D341Med (cell line): ENCODE results near the gene CPSF2.
"Not testable (repeated sequence)": the region's sequence is repeated elsewhere in the genome, so short reads cannot be mapped to it uniquely, and the experiment has no call there.

ENCODE experiments used
- DNase-seq: peaks from one replicate; pipeline ENCODE4 v3.0.0; 2012; ENCODE audit warnings: low spot score

CPSF2 gene

DNA sequence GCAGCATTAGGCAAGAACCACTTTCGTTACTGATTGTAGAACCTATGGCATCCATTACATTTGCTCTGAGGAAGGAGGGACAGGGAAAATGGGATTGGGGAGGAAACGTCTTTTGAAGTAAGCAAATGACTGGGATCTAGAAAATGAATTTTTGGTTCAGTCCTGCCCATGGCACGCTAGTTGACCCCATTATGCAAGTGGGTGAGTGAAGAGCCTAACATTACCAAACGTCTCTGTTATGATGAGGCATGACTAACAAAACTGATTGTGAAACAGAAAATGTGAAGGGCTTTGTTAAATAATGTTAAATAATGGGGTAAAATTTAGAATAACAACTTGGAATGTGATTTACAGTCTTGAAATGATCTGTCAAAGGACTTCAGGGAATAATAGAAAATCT lies 38.9 kb downstream of the CPSF2 start:
- no peak for DNase-seq

DNA sequence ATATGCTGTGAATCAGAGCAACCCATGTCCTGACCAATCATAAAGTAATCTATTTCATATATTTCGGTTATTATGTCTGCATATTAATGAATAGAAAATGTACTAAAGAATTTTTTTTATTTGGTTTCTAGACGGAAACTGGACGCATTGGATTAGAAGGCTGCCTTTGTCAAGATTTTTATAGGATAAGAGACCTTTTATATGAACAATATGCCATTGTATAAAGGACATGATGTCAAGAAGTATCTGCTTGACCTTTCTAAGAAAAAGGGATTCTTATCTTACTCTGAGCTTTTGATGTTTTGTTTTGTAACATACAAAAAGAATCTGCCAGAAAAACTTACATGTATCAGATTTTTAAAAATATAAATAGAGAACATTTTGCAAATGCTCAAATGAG lies 39.8 kb downstream of the CPSF2 start:
- DNase-seq, result no peak

DNA sequence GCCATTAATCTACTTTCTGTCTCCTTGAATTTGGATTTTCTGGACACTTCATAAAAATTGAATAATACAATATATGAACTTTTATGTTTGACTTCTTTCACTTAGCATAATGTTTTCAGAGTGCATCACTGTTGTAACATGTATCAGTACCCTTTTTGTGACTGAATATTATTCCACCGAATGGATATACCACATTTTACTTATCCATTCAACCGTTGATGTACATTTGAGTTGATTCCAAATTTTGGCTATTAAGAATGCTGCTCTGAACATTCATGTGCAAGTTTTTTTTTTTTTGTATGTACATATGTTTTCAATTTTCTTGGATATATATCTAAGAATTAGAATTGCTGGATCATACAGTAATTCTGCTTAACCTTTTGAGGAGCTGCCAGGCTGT lies 43.2 kb downstream of the CPSF2 start:
- no peak for DNase-seq

DNA sequence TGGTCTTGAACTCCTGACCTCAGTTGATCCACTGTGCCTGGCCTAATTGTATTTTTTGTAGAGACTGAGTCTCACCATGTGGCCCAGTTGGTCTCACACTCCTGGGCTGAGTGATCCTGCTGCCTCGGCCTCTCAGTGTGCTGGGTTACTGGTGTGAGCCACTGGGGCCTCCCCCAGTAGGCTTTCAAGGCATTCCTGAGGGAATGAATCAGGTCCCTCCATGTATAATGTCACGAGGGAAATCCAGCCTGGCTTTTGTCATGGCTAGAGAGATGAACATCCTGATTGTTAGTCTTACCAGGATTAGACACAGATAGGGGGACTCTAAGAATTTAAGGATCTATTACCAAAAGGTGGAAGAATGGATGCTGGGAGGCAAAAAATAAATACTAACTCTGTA lies 51.9 kb downstream of the CPSF2 start:
- DNase-seq, result no peak

DNA sequence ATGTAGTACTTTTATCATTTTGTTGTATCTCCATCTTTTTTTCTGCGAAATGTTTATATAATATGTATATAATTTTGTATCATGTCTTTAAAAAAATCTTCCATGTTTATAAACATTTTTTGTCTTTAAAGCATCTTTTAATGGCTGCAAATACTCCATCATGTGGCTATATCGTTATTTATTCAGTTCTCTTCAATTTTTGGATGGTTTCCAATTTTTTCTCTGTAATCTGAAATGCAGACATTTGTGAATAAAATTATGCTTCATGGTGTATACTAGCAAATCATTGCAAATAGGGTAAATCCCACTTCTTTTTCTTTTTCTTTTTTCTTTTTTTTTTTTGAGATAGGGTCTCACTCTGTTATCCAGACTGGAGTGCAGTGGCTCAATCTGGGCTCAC lies 54.0 kb downstream of the CPSF2 start:
- DNase-seq, result no peak

DNA sequence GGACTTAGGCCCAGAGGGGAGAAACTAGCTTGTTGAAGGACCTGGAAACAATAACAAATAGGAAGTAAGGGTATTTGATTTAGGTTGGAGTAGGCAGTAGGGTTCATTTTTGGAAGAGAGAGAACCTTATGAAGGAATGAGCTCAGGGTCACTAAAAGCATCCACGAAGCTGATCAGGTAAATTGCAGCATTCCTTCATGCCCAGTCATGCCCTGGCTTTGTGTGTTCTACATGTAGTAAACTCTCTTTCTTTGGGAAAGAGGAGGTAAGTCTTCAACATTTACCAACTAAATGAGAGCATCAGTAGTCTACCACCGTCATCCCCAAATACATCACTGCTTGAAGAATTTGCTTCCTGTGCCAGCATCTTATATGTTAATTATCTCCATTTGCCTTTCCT lies 54.7 kb downstream of the CPSF2 start:
- no peak for DNase-seq

DNA sequence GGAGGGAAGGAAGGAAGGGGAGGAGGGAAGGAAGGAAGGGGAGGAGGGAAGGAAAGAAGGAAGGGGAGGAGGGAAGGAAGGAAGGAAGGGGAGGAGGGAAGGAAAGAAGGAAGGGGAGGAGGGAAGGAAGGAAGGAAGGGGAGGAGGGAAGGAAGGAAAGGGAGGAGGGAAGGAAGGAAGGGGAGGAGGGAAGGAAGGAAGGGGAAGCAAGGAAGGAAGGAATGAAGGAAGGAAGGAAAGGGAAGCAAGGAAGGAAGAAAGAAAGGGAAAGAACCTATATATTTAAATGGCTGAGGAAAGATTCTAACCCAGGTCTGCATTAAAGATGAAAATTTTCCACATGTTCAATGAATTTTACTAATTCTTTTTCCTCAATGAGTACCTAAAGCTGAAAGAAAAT lies 57.4 kb downstream of the CPSF2 start:
- DNase-seq, result not testable (repeated sequence)

DNA sequence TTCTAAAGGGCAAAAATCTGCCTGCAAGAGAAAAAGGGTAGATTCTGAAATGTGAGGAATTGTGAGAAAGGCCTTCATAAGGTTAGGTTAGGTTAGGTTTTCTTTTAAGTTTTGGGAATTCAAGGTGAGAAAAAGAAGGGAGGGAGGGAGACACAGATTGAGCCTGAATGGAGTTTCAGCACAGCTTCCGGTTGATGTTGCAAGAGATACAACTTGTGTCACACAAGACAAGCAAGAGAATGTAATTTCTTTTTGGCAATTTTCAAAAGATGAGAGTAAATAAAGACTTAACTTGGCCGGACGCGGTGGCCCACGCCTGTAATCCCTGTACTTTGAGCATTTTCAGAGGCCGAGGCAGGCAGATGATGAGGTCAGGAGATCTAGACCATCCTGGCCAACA lies 63.8 kb downstream of the CPSF2 start:
- no peak for DNase-seq

DNA sequence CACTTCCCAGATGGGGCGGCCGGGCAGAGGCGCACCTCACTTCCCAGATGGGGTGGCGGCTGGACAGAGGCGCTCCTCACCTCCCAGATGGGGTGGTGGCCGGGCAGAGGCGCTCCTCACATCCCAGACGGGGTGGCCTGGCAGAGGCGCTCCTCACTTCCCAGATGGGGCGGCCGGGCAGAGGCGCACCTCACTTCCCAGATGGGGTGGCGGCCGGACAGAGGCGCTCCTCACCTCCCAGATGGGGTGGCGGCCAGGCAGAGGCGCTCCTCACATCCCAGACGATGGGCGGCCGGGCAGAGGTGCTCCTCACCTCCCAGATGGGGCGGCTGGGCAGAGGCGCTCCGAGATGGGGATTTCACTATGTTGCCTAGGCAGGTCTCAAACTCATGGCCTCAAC lies 65.8 kb downstream of the CPSF2 start:
- not testable (repeated sequence) for DNase-seq

DNA sequence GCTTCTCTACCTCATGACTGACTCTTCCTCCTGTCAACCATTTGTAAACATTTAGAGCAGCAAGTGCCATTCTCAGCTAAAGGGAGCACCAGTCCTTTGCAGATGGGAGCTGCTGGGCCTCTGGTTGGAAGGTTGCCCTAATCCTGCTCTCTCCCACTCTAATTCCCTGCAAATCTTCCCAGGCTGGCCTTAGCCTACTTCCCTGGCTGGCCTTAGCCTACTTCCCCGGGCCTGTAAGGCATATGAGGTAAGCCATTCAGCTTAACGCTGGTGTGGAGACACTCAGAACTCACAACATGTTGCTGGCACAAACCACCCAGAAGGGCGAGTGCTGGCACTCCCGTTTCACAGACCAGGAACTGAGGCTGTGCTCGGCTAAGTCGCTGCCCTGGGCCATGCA lies 69.0 kb downstream of the CPSF2 start:
- peak; percentile 69 for DNase-seq

DNA sequence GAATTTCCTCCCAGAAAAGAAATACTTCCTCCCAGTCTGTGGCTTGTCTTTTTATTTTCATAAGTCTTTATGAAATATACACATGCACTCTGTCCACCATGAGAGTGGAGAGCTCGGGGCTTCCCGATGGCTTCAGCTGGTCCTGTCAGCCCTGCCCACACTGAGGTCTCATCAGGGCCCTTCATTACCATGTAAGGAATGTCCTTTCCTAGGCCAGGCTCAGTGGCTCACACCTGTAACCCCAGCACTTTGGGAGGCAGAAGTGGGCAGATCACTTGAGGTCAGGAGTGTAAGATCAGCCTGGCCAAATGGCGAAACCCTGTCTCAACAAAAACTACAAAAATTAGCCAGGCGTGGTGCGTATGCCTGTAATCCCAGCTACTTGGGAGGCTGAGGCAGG lies 77.0 kb downstream of the CPSF2 start:
- no peak for DNase-seq

DNA sequence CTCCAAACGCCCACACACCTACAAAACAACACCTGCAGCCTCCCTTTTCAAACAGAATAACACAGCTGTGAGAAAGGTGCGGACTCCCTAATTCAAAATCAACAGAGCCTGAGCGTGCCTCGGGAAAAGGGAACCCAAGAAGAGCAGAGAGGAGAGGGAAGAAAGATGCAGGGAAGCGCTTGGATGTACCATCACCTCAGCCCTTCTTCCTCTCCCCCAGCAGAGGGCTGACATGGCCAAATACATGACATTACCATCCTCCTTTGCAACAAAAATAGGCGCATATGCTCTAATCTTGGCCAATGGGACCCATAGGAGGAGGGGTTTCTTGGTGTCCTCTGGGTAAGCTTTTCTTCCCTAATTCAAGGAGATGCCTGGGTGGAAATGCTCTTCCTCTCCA lies 78.0 kb downstream of the CPSF2 start:
- DNase-seq, result no peak

DNA sequence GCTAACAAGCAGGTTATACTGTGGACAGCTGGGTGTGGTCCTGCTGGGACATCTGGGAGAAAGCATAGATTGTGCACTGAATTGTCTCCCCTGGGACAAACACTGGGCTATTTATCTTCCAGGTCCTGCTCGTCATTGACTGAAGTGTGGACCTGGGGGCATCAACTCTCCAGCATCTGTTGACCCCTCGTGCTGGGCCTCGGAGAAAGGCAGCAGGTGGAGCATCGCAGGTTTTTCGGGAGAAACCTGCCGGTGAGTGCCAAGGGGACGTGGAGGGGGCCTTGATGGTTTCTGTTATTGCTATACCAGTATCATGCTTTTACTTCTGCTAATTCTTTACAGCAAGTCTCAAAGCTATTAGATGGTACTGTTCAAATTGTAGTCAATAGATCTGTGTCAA lies 81.3 kb downstream of the CPSF2 start:
- DNase-seq, result no peak

DNA sequence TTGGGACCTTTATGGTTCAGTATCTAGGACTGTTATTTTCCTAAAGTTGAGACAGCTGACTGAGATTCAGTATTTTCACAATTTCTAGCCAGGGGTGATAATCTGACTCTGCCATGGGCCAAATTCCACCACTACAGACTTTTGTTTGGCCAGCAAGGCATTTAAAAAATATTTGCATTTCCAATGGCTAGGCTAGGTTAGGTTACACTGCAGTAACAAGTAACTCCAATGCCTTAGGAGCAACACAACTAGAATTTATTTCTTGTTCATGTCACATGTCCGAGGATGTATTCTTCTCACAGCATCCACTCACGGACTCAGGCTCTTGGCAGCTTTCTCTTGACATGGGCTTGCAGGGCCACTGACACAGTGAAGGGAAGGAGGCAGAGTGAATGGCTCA lies 83.0 kb downstream of the CPSF2 start:
- no peak for DNase-seq

DNA sequence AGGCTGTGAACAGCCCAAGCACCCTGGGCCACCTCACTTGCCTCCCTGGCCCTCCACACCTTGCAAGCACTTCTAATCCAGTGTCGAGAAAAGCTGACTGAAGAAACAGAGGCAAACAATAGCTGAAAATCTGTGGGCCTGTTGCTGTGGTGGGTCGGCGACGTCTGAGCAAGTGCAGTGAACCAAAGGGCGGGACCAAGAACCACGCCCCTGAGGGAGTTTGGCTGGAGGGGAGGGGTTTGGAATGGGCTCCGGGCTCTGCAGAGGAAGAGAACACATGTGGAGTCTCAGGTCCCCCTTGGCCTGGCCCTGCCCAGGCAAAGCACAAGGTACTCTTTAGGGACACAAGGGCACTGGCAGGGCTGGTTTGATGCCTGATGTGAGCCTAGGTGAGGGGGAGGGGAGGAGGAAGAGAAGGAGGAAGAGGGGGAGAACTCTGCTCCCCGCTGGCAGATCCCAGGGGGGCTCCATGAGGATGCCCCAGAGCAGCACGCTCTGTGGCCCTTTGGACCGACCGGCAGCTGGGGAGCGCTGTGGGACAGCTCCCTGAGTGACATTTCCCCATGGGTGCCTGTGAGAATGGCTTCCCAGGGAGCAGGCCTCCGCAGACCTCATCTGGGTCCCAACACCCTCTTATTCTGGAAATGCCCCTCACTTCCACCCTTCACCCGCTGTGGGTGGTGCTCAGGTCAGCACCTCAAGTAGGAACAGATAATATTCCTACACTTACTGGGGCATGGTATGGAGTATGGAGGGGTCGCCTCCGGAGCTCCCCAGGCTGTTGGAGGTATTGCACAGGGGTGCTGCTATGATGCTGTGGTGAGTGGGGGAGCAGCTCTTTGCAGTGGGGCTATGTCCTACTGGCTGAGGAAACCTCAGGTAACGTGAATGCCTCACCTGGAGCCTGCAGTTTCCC lies 85.5 kb downstream of the CPSF2 start:
- DNase-seq, result no peak

DNA sequence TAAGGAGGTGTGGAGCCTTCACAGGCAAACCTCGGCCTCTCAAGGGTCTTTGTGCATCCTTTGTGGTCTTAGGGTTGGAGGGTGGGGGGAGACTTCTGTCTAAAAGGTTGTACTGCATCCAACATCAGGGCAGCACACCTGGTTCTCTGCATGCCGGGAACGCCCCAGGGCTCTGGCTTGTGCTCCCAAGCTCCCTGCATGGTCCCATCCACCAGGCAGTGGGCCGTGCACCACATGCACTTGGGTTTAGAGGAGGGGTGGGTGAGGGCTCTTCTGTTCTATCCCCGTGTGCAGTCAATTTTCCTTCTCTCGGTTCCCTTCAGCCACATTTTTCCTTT lies 86.1 kb downstream of the CPSF2 start:
- DNase-seq, result no peak

DNA sequence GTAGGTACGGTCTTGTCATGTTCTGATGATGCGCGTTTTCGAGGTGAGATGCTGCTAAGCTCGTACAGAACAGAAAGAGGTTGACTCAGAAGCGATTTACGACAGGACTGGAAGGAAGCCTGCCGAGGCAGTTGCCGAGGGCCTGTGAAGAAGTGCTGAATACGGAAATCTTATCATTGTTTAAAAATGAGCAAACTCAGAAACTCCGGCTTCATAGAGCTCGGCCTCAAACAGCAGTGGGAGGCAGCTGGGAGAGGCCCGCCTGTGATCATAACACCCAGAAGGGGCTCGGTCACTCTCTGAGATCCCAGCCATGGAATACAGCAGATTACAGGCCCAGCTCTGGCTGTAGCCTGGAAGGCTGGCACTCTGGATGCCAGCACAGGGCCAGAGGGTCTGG lies 87.4 kb downstream of the CPSF2 start:
- no peak for DNase-seq

DNA sequence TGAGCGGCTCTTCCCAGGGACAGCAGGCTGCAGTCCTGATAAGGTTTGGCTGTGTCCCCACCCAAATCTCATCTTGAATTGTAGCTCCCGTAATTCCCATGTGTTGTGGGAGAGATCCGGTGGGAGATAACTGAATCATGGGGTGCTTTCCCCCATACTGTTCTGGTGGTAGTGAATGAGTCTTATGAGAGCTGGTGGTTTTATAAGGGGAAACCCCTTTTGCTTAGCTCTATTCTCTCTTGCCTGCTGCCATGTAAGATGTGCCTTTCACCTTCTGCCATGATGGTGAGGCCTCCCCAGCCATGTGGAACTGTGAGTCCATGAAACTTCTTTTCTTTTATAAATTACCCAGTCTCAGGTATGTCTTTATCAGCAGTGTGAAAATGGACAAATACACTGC lies 91.4 kb downstream of the CPSF2 start:
- not testable (repeated sequence) for DNase-seq

DNA sequence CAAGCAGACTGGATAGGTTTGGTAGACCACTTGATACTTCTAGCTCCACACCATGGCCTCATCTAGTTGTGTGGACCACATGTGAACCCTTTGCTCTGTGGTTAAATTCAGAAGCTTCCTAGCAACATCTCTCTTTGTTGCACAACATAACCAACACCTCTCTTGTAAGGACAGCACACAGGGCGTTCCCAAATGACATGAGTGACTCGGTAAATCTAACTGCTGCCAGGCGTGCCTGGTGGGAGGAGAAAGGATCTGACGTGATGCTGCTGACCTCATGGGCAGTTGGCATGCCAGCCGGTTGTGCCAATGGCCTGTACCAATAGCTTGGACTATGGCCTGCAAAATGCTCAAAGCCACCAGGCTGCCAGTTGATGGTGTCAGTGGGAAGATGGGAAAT lies 93.8 kb downstream of the CPSF2 start:
- no peak for DNase-seq

DNA sequence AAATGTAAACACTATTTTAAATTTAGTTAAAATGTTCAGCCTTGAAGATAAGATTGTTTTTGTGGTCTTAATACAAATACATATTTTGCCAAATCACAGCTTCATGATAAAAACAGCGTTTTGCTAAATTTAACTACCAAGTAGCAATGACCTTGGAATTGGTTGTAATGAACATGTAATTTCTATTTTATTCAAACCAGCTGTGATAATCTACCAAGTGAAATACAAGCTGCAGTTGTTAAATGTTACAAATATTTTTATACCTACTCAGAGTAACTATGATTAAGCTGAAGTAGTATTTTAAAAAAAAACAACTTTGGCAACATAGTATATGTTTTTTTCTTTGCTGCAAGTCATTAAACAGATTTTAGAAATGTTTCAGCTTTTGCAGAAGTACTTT lies 96.2 kb downstream of the CPSF2 start:
- DNase-seq, result no peak
